Fibroblast of skin of left quadriceps (primary cell): ENCODE results near the gene PPFIBP1.

Experiments
- DNase-seq, 2 experiments: peaks; one replicate each; pipeline ENCODE4 v3.0.0-alpha.2; 2013; ENCODE audit warnings: low read depth in 2 of 2

PPFIBP1 gene

GRCh38 chr12:27523642-27524493 lies at the start of gene PPFIBP1:
PPFIBP1 (plus strand) TSS chr12:27524206; CDS start chr12:27633397, 109,191 bp downstream.
- peak; percentile 96 for DNase-seq

DNA sequence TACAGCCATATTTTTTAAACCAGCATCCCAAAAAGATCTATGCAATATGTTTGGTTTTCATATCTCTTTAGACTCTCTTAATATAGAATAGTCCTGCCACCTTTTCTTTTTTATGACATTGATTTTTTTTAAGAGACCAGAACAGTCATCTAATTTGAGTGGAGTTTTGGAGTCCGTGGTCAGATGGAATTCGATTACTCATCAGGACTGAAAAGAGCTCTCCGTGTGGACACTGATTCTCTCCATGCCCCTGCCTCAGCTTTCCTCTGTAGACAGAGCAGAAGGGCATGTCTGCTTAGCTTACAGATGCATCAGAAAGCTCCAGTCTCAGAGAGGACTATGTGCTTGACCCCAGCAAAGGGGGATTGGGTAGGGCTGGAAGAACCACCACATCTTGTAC lies 49.7 kb upstream of the PPFIBP1 start:
- peak; percentile 67 to 70 for DNase-seq

DNA sequence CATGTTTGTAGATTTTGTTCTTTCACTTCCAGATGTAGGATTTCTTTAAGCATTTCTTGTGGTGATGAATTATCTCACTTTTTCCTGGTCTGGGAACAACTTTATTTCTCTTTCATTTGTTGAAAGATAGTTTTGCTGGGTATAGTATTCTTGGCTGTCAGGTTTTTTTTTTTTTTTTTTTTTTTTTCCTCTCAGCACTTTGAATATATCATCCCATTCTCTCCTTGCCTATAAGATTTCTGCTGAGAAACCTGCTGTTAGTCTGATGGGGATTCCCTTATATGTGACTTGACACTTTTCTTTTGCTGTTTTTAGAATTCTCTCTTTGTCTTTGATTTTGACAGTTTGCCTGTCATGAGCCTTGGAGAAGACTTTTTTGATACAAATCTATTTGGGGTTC lies 47.0 kb upstream of the PPFIBP1 start:
- DNase-seq = no peak

- DNase-seq = no peak
Measured at GRCh38 chr12:27478949-27479348, 45.1 kb upstream of the PPFIBP1 start.

DNA sequence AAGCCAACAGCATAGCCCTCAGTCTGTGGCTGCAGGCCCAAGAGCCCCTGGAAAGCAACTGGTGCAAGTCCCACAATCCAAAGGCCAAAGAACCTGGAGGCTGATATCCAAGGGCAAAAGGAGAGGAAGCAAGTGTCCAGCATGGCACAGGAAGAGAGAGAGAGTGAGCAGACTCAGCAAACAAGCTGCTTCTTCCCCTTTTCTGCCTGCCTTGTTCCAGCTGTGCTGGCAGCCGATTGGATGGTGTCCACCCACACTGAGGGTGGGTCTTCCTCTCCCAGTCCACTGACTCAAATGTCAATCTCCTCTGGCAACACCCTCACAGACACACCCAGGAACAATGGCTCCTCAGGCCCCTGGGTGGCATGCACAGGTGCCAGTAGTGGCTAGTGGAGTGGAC lies 44.0 kb upstream of the PPFIBP1 start:
- DNase-seq = no peak

- DNase-seq = peak in 1 of 2 experiments; percentile 53
Measured at GRCh38 chr12:27486961-27487360, 37.0 kb upstream of the PPFIBP1 start.

- no peak for DNase-seq
Measured at GRCh38 chr12:27488479-27488878, 35.5 kb upstream of the PPFIBP1 start.

GRCh38 chr12:27491226-27491625 lies 32.8 kb upstream of the PPFIBP1 start:
- DNase-seq = no peak

DNA sequence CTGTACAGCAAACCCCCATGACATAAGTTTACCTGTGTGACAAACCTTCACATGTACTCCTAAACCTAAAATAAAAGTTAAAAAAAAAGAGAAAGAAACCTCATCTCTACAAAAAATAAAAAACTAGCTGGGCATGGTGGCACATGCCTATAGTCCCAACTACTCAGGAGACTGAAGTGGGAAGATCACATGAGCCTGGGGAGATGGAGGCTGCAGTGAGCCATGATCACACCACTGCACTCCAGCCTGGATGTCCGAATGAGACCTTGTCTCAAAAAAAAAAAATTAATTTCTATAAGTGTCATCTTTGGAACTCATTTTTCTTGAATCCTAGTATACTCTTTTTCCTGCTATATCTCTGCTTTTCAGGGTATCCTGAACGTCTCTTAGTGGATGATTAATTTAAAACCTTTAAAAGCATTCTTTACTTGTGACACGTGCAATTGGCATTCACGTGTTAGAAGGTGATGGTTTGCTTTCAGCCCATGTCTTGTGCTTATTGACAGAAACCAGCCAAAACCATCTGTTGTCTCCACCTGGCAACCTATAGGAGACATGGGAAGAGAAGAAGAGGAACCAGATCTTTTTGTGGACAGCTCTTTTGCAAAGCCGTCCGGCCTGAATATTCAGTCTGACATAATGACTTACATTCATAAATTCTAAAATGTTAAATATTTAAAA lies 30.6 kb upstream of the PPFIBP1 start:
- DNase-seq = no peak

- no peak for DNase-seq
Measured at GRCh38 chr12:27497446-27497845, 26.6 kb upstream of the PPFIBP1 start.

- no peak for DNase-seq
Measured at GRCh38 chr12:27498149-27498548, 25.9 kb upstream of the PPFIBP1 start.

DNA sequence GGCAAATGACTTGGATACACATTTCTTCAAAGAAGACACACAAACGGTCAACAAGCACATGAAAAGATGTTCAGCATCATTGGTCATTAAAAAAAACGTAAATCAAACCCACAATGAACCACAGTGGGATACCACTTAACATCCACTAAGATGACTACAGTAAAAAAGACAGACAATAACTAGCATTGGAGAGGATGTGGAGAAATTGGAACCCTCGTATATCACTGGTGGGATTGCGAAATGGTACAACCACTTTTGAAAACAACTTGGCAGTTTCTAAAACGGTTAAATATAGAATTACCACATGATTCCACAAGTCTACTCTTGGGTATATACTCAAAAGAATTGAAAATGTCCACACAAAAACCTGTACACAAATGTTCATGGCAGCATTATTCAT lies 25.2 kb upstream of the PPFIBP1 start:
- DNase-seq = no peak

GRCh38 chr12:27499377-27499776 lies 24.6 kb upstream of the PPFIBP1 start:
- no peak for DNase-seq

DNA sequence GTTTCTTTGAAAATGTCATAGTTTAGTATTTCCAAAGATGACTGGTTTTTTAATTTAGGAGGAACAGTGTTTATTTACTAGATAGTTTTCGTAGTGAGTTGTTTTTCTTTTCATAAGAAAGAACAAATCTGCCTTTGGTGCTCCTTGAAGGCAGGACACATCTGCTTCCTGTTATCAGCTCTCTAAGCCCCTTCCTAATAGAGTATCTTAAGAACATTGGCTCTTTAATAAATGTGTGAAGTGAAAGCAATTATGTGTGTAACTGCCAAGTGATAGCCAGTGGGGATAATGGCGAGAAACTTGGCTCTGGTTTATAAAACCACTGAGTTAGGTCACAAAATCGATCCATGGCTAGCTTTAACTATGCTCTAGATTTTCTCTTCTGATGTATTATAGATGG lies 23.5 kb upstream of the PPFIBP1 start:
- no peak for DNase-seq

GRCh38 chr12:27502021-27502435 lies 22.0 kb upstream of the PPFIBP1 start:
- DNase-seq = no peak

DNA sequence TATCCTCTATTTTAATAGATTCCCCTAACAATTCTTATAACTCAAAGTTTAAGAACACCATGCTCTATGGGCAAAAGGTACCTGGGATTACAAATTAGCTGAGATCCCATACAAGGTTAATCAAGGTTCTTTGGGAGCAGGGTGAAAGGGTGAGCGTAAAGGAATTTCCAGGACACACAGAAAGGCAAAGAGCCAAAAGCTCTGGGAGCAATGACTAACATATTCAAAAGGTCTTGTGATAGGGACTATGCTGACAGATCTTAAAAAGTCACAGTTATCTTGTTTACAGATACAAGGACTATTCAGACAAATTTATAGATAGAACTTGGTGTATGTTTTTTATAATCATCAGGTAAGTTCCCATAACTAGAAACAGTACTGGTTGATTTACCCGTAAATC lies 19.5 kb upstream of the PPFIBP1 start:
- DNase-seq = no peak

DNA sequence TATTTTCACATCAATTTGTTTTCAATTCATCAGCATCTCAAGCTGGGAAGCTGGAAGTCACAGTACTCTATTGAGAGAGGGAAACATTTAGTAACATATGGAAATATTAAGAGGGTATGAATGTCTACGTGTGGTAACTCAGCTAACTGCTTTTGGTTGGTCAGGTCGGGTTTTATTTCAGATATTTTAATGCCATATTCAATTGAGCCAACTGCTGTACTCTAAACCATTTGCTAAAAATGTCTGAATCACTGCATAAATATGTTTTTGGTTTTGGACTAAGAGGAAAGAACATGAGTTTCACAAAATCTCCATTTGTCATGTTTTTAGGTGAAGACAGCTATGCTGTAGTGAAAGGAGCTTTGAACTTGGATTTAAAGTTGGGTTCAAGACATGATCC lies 18.9 kb upstream of the PPFIBP1 start:
- peak; percentile 90 to 92 for DNase-seq

- DNase-seq = no peak
Measured at GRCh38 chr12:27505761-27506160, 18.2 kb upstream of the PPFIBP1 start.

GRCh38 chr12:27506645-27507189 lies 17.3 kb upstream of the PPFIBP1 start:
- no peak for DNase-seq

DNA sequence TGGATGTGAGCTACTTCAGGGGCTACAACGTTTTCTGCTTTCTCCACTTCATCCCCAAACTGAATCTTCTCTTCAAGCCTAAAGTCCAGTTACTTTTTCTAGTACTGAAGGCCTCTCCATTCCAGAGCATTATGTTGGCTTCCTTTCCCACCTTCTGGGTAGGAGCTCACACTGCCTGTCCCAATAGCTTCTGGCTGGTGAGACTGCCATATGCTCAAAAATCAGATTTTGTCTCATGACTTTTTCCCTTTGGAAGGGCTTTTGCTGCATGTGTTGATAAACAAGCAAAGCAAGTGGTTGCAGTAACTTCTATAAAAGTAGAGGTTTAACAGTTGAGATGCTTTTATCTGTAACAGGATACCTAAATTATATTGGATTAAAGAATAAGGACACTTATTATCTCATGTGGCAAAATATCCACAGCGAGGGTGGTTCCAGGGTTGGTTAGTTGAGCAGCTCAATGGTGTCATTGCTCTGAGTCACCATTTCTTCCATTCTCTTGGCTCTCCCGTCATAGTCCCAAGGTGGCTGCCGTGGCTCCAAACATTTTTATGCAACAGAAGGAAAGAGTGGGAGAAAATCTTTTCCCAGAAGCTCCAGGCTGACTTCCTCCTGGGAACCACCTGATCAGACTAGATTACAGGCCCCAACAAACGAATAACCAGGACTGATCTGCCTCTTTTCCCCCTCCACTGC lies 15.1 kb upstream of the PPFIBP1 start:
- no peak for DNase-seq

DNA sequence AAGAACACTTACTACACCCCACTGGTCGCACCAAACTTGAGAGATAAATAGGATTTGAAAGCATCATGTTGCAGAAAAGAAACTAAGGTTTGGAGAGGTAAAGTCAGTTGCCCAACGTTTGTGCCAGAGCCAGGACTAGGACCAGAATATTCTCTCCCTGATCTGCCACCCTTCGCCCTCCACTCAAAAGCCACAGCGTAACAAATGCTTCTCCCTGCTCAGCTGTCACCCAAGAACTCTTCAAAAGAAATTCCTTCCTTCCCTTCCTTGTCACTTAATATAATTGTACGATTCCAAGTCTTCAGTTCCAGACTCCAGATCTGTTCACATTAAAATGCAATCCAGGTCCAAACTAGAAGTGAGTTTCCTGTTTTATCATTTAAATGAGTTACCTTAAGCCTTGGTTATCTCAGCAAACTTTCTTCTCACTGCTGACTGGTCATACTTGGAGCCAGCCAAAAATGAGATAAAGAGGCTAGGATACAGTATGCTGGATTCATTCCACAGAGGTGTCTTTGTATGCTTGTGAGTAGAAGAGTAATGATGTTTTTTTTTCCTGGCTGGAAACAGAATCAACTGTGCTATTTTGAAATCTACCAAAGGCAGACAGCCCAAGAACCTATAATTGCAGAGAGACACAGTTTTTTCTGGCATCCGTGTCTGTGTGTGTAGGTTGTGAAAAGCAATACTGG lies 12.8 kb upstream of the PPFIBP1 start:
- peak in 1 of 2 experiments; percentile 26 for DNase-seq

DNA sequence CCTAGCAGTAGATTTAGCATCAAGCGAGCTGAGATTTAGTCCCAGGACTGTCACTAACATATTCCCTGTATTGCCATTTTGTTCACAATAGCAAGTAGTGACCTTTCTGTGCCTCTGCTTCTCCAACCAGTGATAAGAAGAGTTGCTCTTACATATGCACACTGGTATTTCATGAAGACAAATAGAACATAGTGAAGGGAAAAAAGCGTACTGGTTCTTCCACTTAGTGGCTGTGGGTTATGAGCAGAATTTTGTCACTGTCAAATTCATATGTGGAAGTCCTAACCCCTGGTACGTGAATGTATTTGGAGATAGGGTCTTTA lies 12.3 kb upstream of the PPFIBP1 start:
- DNase-seq = no peak
